Stimulated activated CD8-positive, alpha-beta memory T cell treated with anti-CD3 and anti-CD28 coated beads, Interleukin-4, amount 100 ng/mL, for 4 hours (primary cell): ENCODE results near the gene PPP1R15B.

Experiments used
- DNase-seq, 2 donors: peaks; one replicate each; pipeline ENCODE4 v3.0.0-alpha.2; 2020; ENCODE audit warnings: low read depth in 2 of 2, low spot score in 1 of 2

Gene PPP1R15B

GRCh38 chr1:204367193-204367858 lies 44.3 kb downstream of the PPP1R15B start:
- no peak for DNase-seq

GRCh38 chr1:204366759-204367158 lies 44.9 kb downstream of the PPP1R15B start:
- DNase-seq: no peak

- peak; percentile 45 to 67 for DNase-seq
Observed at GRCh38 chr1:204363335-204364114, 48.1 kb downstream of the PPP1R15B start.

GRCh38 chr1:204362984-204363334 lies 48.7 kb downstream of the PPP1R15B start:
- no peak for DNase-seq

- no peak for DNase-seq
Observed at GRCh38 chr1:204361781-204362180, 49.8 kb downstream of the PPP1R15B start.

GRCh38 chr1:204361341-204361771 lies 50.3 kb downstream of the PPP1R15B start:
- no peak for DNase-seq

GRCh38 chr1:204360314-204360713 lies 51.3 kb downstream of the PPP1R15B start:
- no peak for DNase-seq

- no peak for DNase-seq
Observed at GRCh38 chr1:204359474-204360255, 52.0 kb downstream of the PPP1R15B start, which contains the start of gene PLEKHA6. TSS of gene PLEKHA6 (minus strand) at chr1:204359929. CDS start at chr1:204273727, 86,202 bp downstream.

GRCh38 chr1:204359131-204359473 lies 52.5 kb downstream of the PPP1R15B start:
- no peak for DNase-seq

- no peak for DNase-seq
Observed at GRCh38 chr1:204358605-204359004, 53.0 kb downstream of the PPP1R15B start.

- DNase-seq: no peak
Observed at GRCh38 chr1:204357551-204358490, 53.8 kb downstream of the PPP1R15B start.

GRCh38 chr1:204356997-204357396 lies 54.6 kb downstream of the PPP1R15B start:
- DNase-seq: no peak

- no peak for DNase-seq
Observed at GRCh38 chr1:204355913-204356312, 55.7 kb downstream of the PPP1R15B start.

- DNase-seq: no peak
Observed at GRCh38 chr1:204354579-204354978, 57.0 kb downstream of the PPP1R15B start.
